SK-N-SH treated with all-trans-retinoic acid at 6 μM for 48 hours (cell line): ENCODE results near the gene SNCG.

Experiments used
- CSDC2 ChIP-seq: fragments of 250-450 bp; sonication (Bioruptor Pico); IDR thresholded peaks from 2 replicates; pipeline ENCODE4 v1.5.0; 2020; ENCODE audit warnings: mild to moderate bottlenecking, moderate library complexity
- OSR1 ChIP-seq: fragments of 250-450 bp; sonication (Bioruptor Pico); IDR thresholded peaks from 2 replicates; pipeline ENCODE4 v1.8.0; 2022; ENCODE audit warnings: moderate library complexity, mild to moderate bottlenecking, inconsistent platforms
- ZNF70 ChIP-seq: fragments of 450-650 bp; formaldehyde crosslinking; IDR thresholded peaks from 2 replicates; pipeline ENCODE4 v1.5.0; 2020; ENCODE audit warnings: mild to moderate bottlenecking, moderate library complexity
- TF ChIP-seq, protein P1 (sequence below): fragments of 250-450 bp; sonication (Bioruptor Pico); IDR thresholded peaks from 2 replicates; pipeline ENCODE4 v1.5.0; 2020; ENCODE audit warnings: mild to moderate bottlenecking, moderate library complexity

DNA sequence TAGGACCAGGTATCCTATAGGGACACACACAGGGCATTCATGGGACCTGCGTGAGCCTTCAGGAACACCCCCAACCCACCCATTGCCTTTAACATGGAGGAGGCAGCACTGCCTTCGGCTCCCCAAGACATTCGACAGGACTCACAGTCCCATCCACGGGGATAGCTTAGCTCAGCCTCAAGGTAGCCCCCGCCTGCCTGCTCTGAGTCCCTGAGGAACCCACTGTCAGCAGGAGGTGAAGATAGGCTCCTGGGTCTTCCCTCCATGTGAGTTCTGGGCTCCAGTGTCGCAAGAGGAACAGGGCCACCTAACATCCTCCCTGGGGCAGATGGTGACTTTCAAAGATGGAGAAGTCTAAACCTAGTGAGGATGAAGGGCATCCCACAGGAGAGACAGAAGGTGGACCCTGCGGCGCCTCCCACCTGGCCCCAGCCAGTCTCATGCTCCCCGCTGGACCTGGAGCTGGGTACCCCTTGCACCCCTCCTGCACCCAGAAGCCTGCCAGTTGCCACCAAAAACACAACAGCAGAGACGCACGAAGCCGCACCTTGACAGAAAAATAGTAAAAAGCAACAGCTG lies 5.0 kb downstream of the SNCG start:
- TF ChIP-seq ZNF70 = no peak
- TF ChIP-seq, protein P1, sequence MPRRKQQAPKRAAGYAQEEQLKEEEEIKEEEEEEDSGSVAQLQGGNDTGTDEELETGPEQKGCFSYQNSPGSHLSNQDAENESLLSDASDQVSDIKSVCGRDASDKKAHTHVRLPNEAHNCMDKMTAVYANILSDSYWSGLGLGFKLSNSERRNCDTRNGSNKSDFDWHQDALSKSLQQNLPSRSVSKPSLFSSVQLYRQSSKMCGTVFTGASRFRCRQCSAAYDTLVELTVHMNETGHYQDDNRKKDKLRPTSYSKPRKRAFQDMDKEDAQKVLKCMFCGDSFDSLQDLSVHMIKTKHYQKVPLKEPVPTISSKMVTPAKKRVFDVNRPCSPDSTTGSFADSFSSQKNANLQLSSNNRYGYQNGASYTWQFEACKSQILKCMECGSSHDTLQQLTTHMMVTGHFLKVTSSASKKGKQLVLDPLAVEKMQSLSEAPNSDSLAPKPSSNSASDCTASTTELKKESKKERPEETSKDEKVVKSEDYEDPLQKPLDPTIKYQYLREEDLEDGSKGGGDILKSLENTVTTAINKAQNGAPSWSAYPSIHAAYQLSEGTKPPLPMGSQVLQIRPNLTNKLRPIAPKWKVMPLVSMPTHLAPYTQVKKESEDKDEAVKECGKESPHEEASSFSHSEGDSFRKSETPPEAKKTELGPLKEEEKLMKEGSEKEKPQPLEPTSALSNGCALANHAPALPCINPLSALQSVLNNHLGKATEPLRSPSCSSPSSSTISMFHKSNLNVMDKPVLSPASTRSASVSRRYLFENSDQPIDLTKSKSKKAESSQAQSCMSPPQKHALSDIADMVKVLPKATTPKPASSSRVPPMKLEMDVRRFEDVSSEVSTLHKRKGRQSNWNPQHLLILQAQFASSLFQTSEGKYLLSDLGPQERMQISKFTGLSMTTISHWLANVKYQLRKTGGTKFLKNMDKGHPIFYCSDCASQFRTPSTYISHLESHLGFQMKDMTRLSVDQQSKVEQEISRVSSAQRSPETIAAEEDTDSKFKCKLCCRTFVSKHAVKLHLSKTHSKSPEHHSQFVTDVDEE (CRISPR knock-in tag) = no peak
- TF ChIP-seq CSDC2 (CRISPR knock-in tag) = no peak
- TF ChIP-seq OSR1 (CRISPR knock-in tag) = no peak
